Keratinocyte (primary cell): ENCODE data around the gene HCK. TPM values are rescaled to one million over a fixed set of nuclear protein-coding genes. Genes with fewer than 3 reads are reported as not detected.

ENCODE experiments used
- DNase-seq: peaks from one replicate; pipeline ENCODE4 v3.0.0-alpha.2; 2011; ENCODE audit warnings: low read depth, missing footprints, low spot score
- FAIRE-seq: peaks from 2 replicates; lab custom pipeline; 2011; peaks lifted over from hg19 to GRCh38; lab: Jason Lieb, UNC
- H2AFZ ChIP-seq: 2 replicates; pipeline ENCODE4 v1.6.0; 2012; ENCODE audit warnings: low read length, control low read depth, inconsistent platforms; ENCODE audit not compliant: control insufficient read depth
- H3K27ac ChIP-seq: 2 replicates; pipeline ENCODE4 v1.5.1; 2011; ENCODE audit warnings: low read length; ENCODE audit not compliant: control insufficient read depth, insufficient read depth
- H3K27me3 ChIP-seq: 3 replicates; pipeline ENCODE4 v1.6.0; 2011; ENCODE audit warnings: low read length; ENCODE audit not compliant: control insufficient read depth, insufficient read depth; ENCODE audit errors: extremely low read depth
- H3K36me3 ChIP-seq, 2 experiments: 2 replicates in 1 of 2; 3 replicates in 1 of 2; pipeline ENCODE4 v1.5.1; 2011; ENCODE audit warnings: low read length in 2 of 2, mild to moderate bottlenecking in 1 of 2; ENCODE audit not compliant: control insufficient read depth in 2 of 2, insufficient read depth in 2 of 2; ENCODE audit errors: extremely low read depth in 1 of 2
- H3K4me1 ChIP-seq: 3 replicates; pipeline ENCODE4 v1.5.1; 2011; ENCODE audit warnings: low read length; ENCODE audit not compliant: control insufficient read depth, insufficient read depth; ENCODE audit errors: extremely low read depth
- H3K4me2 ChIP-seq: 3 replicates; pipeline ENCODE4 v1.6.0; 2011; ENCODE audit warnings: low read depth, low read length; ENCODE audit not compliant: control insufficient read depth, insufficient read depth; ENCODE audit errors: extremely low read depth
- H3K4me3 ChIP-seq, 3 experiments: fragments of 200-600 bp in 1 of 3; sonication (generic) in 1 of 3; 2 replicates in 2 of 3; 3 replicates in 1 of 3; pipeline ENCODE4 v1.5.1; 2011 to 2016; ENCODE audit warnings: low read length in 3 of 3, mild to moderate bottlenecking in 3 of 3, control low read depth in 2 of 3, inconsistent platforms in 1 of 3, low read depth in 1 of 3, mixed read lengths in 1 of 3, mixed run types in 1 of 3, moderate library complexity in 1 of 3; ENCODE audit not compliant: control insufficient read depth in 2 of 3, insufficient read depth in 2 of 3; ENCODE audit errors: extremely low read depth in 1 of 3
- H3K79me2 ChIP-seq: 2 replicates; pipeline ENCODE4 v1.6.0; 2012; ENCODE audit warnings: low read length; ENCODE audit not compliant: control insufficient read depth, insufficient read depth
- H3K9ac ChIP-seq: 3 replicates; pipeline ENCODE4 v1.6.0; 2011; ENCODE audit warnings: low read length; ENCODE audit not compliant: control insufficient read depth, insufficient read depth; ENCODE audit errors: extremely low read depth
- H3K9me1 ChIP-seq: 3 replicates; pipeline ENCODE4 v1.6.0; 2011; ENCODE audit warnings: low read length; ENCODE audit not compliant: control insufficient read depth, insufficient read depth; ENCODE audit errors: extremely low read depth
- H3K9me3 ChIP-seq: 2 replicates; pipeline ENCODE4 v1.5.1; 2012; ENCODE audit warnings: low read depth, low read length; ENCODE audit not compliant: control insufficient read depth
- H4K20me1 ChIP-seq: 3 replicates; pipeline ENCODE4 v1.6.0; 2011; ENCODE audit warnings: low read length; ENCODE audit not compliant: control insufficient read depth, insufficient read depth; ENCODE audit errors: extremely low read depth
- CTCF ChIP-seq, 3 experiments: IDR thresholded peaks in 1 of 3; conservative IDR thresholded peaks in 1 of 3; optimal IDR thresholded peaks in 1 of 3; 2 replicates in 2 of 3; 3 replicates in 1 of 3; pipeline versions ENCODE3 to v1.5.1; 2011; ENCODE audit warnings: low read length in 3 of 3, mild to moderate bottlenecking in 3 of 3, moderate library complexity in 2 of 3, control low read depth in 1 of 3, inconsistent platforms in 1 of 3; ENCODE audit not compliant: insufficient read depth in 2 of 3; ENCODE audit errors: extremely low read depth in 1 of 3
- EZH2 ChIP-seq: IDR thresholded peaks from one replicate; pipeline ENCODE4 v1.6.1; 2012; ENCODE audit warnings: inconsistent platforms, mild to moderate bottlenecking, low read length, moderate library complexity
- dilution Hi-C: fragments of 300-500 bp; cut with MboI; formaldehyde crosslinking; loops from one replicate; pipeline ENCODE4 v1.7.0; 2020; ENCODE audit warnings: low sequenced_read_pairs; ENCODE audit not compliant: extremely low pct_ligation_motif_present
- polyA plus RNA-seq, 5 experiments: library from polyadenylated mRNA; depleted of rRNA in 3 of 5; stranded (reverse) in 3 of 5; stranded (forward) in 1 of 5; unstranded in 1 of 5; fragments of >200 nt; gene quantifications; 1 replicate in 1 of 5; 2 replicates in 3 of 5; 3 replicates in 1 of 5; pipeline versions ENCODE4 v1.2.1 to v1.2.3, GENCODE V29; 2011 to 2012; ENCODE audit warnings: missing spikeins in 2 of 5, low read depth in 1 of 5, low replicate concordance in 1 of 5

The HCK gene
- polyA plus RNA-seq, 1 donor (not counting 4 experiments of a cell fraction or from before 2014, with no cell fraction given), result not detected

- FAIRE-seq (no peak), DNase-seq (no peak)
- Histone ChIP-seq H2AFZ (no peak overlapping the region), H3K9me3 (no peaks in the 10 kb centered on the region), H3K4me2 (no peak overlapping the region), H3K9me1 (peaks cover 7% of the 10 kb centered on the region), H3K79me2 (peaks cover 89% of the 10 kb centered on the region), H4K20me1 (peaks cover 11% of the 10 kb centered on the region), H3K27me3 (no peaks in the 10 kb centered on the region), H3K36me3 (peaks cover 3 to 19% of the 10 kb centered on the region in 2 experiments), H3K27ac (no peak overlapping the region), H3K9ac (no peak overlapping the region), H3K4me3 (no peak overlapping the region), H3K4me1 (peaks cover 20% of the 10 kb centered on the region)
- dilution Hi-C loops, result no loop called here
- no peak for TF ChIP-seq CTCF (optimal IDR thresholded peaks at IDR 0.05 in 1 of 3, IDR thresholded peaks at IDR 0.05 in 1 of 3, conservative IDR thresholded peaks at IDR 0.05 in 1 of 3; ENCODE audit: extremely low read depth in 1 of 3, insufficient read depth in 2 of 3, low read length in 3 of 3)
- no peak for TF ChIP-seq EZH2
Measured at GRCh38 chr20:32114305-32114960, 62.4 kb downstream of the HCK start.

- no peaks in the 10 kb centered on the region for H3K27me3 ChIP-seq
- H3K36me3 ChIP-seq, result peaks cover 3 to 19% of the 10 kb centered on the region in 2 experiments
- H3K4me1 ChIP-seq, result peaks cover 20% of the 10 kb centered on the region
- no peak for FAIRE-seq
- dilution Hi-C loops, result no loop called here
- H3K9me1 ChIP-seq, result peaks cover 7% of the 10 kb centered on the region
- H3K9ac ChIP-seq, result no peak overlapping the region
- peaks cover 11% of the 10 kb centered on the region for H4K20me1 ChIP-seq
- no peaks in the 10 kb centered on the region for H3K9me3 ChIP-seq
- H3K27ac ChIP-seq, result no peak overlapping the region
- no peak for DNase-seq
- H3K79me2 ChIP-seq, result peaks cover 88% of the 10 kb centered on the region
- TF ChIP-seq CTCF (optimal IDR thresholded peaks at IDR 0.05 in 1 of 3, IDR thresholded peaks at IDR 0.05 in 1 of 3, conservative IDR thresholded peaks at IDR 0.05 in 1 of 3; ENCODE audit: extremely low read depth in 1 of 3, insufficient read depth in 2 of 3, low read length in 3 of 3) (no peak), EZH2 (no peak)
- no peak overlapping the region for H3K4me3 ChIP-seq
- H3K4me2 ChIP-seq, result no peak overlapping the region
- H2AFZ ChIP-seq, result no peak overlapping the region
Measured at GRCh38 chr20:32115211-32115767, 63.2 kb downstream of the HCK start.
